PFSK-1 (cell line): ENCODE data around the gene HNRNPM.
A peak's percentile ranks its signal among the peaks of the same experiment; 100 is the strongest.

Source experiments
- POLR2AphosphoS5 ChIP-seq: IDR thresholded peaks from 2 replicates; pipeline ENCODE4 v1.6.1; 2012; ENCODE audit warnings: low read depth, mild to moderate bottlenecking, control low read depth, low read length, moderate library complexity
- REST ChIP-seq, 2 experiments: IDR thresholded peaks; 2 replicates each; pipeline versions ENCODE4 v1.6.1 to v1.8.0; 2011 to 2012; ENCODE audit warnings: low read depth in 2 of 2, low read length in 2 of 2, control low read depth in 1 of 2, inconsistent platforms in 1 of 2, mild to moderate bottlenecking in 1 of 2, moderate library complexity in 1 of 2; ENCODE audit not compliant: insufficient read depth in 1 of 2
- SIN3A ChIP-seq: IDR thresholded peaks from 2 replicates; pipeline ENCODE4 v1.6.1; 2012; ENCODE audit warnings: mild to moderate bottlenecking, low read length, moderate library complexity, borderline replicate concordance; ENCODE audit not compliant: insufficient read depth
- TAF1 ChIP-seq: IDR thresholded peaks from 2 replicates; pipeline ENCODE4 v1.6.1; 2012; ENCODE audit warnings: low read length, control low read depth, borderline replicate concordance; ENCODE audit not compliant: insufficient read depth

DNA sequence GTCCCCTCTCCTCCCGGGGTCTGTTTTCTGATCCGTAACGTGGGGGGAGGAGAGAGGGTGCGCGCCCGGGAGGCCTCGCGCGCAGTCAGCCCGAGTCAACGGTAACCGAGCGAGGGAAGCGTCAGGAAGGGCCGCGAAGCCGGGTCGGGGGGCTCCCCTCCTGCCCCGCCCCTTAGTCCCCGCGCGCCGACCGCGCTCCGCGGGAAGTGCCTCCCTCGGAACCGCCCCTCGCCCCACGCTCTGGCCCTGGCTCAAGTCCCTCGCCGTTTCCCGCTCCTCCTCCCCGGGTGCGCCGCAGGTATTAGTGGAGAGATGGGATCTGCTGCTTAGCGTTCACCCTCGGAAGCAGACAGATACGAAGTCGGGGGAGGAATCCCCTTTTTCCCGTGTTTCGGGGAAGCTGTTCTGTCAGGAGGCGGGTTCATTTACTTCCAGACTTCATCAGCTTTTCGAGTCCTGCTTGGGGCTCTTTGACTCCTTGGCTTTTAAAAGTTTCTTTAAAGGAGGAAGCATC is 770 bp downstream of the HNRNPM start:
- TF ChIP-seq REST (IDR thresholded peaks at IDR 0.05; ENCODE audit: insufficient read depth in 1 of 2, low read depth in 2 of 2, low read length in 2 of 2) (no peak), TAF1 (no peak), POLR2AphosphoS5 (no peak), SIN3A (peak; percentile 56; the same call in 1 of the 2 replicates)
